Vagina (tissue), 2 donors: ENCODE data around the gene LAMA2.

Experiments used
- CTCF ChIP-seq, 3 experiments: fragments of 450-650 bp in 2 of 3; fragments of 200-600 bp in 1 of 3; sonication (generic) in 1 of 3; IDR thresholded peaks; one replicate each; pipeline ENCODE4 v1.5.1; 2017 to 2019; ENCODE audit warnings: antibody characterized with exemption in 3 of 3, mild to moderate bottlenecking in 2 of 3, moderate library complexity in 2 of 3
- POLR2A ChIP-seq, 2 donors: fragments of 450-650 bp; IDR thresholded peaks; one replicate each; pipeline ENCODE4 v1.6.1; 2017; ENCODE audit warnings: antibody characterized with exemption in 2 of 2, mild to moderate bottlenecking in 2 of 2, moderate library complexity in 2 of 2
- POLR2AphosphoS5 ChIP-seq, 2 donors: sonication (generic); formaldehyde crosslinking; IDR thresholded peaks; one replicate each; pipeline ENCODE4 v1.9.0; 2017; ENCODE audit warnings: antibody characterized with exemption in 2 of 2, mild to moderate bottlenecking in 2 of 2, low read depth in 1 of 2; ENCODE audit not compliant: insufficient read depth in 1 of 2

GRCh38 chr6:129432738-129433137 is 549.8 kb downstream of the LAMA2 start:
- TF ChIP-seq CTCF (IDR thresholded peaks at IDR 0.05) = no peak
- TF ChIP-seq POLR2A (IDR thresholded peaks at IDR 0.05) = no peak
- TF ChIP-seq POLR2AphosphoS5 (IDR thresholded peaks at IDR 0.05; ENCODE audit: insufficient read depth in 1 of 2, low read depth in 1 of 2) = no peak
